Measurements from ENCODE around the gene WIZ.

- TF ChIP-seq NR2C2 (IDR thresholded peaks at IDR 0.05; ENCODE audit: borderline replicate concordance, control insufficient read depth, insufficient read length, low read depth) (no peak), USF2 (IDR thresholded peaks at IDR 0.05; ENCODE audit: borderline replicate concordance, low read depth, low read length) (no peak), NFXL1 (IDR thresholded peaks at IDR 0.05; ENCODE audit: borderline replicate concordance) (no peak), EP300 (IDR thresholded peaks at IDR 0.05; ENCODE audit: borderline replicate concordance in 1 of 2, control insufficient read depth in 1 of 2, low read depth in 2 of 2, low read length in 2 of 2) (no peak), BCL3 (IDR thresholded peaks at IDR 0.05; ENCODE audit: borderline replicate concordance, insufficient read depth, low read depth, low read length, poor library complexity, severe bottlenecking) (no peak), ZNF24 (IDR thresholded peaks at IDR 0.05) (no peak), SRF (IDR thresholded peaks at IDR 0.05; ENCODE audit: low read depth in 2 of 2, low read length in 2 of 2) (no peak), BCLAF1 (IDR thresholded peaks at IDR 0.05) (no peak), POLR2AphosphoS5 (IDR thresholded peaks at IDR 0.05; ENCODE audit: low read length) (no peak), RFX5 (IDR thresholded peaks at IDR 0.05; ENCODE audit: low read depth, low read length) (no peak), MTA3 (IDR thresholded peaks at IDR 0.05; ENCODE audit: borderline replicate concordance, low read length) (no peak), ATF2 (IDR thresholded peaks at IDR 0.05; ENCODE audit: low read length) (no peak), CTCF (IDR thresholded peaks at IDR 0.05 in 2 of 3, conservative IDR thresholded peaks at IDR 0.05 in 1 of 3; ENCODE audit: control insufficient read depth in 2 of 3, extremely low read depth in 1 of 3, insufficient read depth in 1 of 3, low read depth in 3 of 3, low read length in 3 of 3) (no peak), JUND (IDR thresholded peaks at IDR 0.05; ENCODE audit: low read depth, low read length) (no peak)
Measured at GRCh38 chr19:15437355-15438123, 12.2 kb downstream of the WIZ start.
